C4-2B (cell line): ENCODE measurements around the gene LDAF1.

Experiments used
- ZFX ChIP-seq: fragments of 450-650 bp; IDR thresholded peaks from 2 replicates; pipeline ENCODE4 v1.6.1; 2017
- TF ChIP-seq, protein P1 (sequence below): fragments of 450-650 bp; conservative IDR thresholded peaks from 2 replicates; pipeline ENCODE4 v1.5.1; 2017; ENCODE audit warnings: mild to moderate bottlenecking

DNA sequence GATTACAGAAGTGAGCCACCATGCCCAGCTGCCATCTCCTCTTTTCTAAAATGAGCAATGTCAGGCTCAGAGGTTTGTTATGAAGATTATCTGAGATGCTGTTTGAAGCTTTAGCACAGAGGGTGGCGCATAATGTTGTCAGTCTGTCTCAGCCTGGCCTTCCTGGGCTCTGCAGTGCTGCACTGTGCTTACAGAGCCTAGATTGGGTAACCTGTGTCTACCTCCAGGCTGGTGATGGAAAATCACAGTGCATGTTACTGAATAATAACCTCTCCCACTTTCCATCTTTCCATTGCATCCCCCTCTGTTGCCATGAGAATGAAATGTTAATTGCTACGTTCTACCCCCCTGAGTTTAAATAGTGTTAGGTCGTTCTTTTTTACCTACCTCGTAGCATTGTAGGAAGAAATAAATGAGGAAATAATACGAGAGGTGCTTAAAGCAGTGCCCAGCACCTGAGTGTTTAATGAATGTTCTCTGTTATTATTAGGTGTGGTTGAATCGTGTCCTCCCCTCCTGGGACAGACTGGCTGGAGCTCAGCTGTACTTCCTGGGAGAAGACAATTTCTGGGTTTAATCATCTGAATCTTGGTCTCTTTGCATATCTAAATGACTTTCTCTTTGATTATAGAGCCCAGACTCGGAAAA is 6.2 kb downstream of the LDAF1 start:
- TF ChIP-seq, protein P1, sequence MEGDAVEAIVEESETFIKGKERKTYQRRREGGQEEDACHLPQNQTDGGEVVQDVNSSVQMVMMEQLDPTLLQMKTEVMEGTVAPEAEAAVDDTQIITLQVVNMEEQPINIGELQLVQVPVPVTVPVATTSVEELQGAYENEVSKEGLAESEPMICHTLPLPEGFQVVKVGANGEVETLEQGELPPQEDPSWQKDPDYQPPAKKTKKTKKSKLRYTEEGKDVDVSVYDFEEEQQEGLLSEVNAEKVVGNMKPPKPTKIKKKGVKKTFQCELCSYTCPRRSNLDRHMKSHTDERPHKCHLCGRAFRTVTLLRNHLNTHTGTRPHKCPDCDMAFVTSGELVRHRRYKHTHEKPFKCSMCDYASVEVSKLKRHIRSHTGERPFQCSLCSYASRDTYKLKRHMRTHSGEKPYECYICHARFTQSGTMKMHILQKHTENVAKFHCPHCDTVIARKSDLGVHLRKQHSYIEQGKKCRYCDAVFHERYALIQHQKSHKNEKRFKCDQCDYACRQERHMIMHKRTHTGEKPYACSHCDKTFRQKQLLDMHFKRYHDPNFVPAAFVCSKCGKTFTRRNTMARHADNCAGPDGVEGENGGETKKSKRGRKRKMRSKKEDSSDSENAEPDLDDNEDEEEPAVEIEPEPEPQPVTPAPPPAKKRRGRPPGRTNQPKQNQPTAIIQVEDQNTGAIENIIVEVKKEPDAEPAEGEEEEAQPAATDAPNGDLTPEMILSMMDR, result no peak
- no peak for TF ChIP-seq ZFX
